HUES48 (cell line): Measurements from ENCODE around the gene DMC1.

Source experiments
- H3K27ac ChIP-seq: one replicate; pipeline ENCODE4 v1.7.0; 2013; ENCODE audit warnings: low read depth, low read length, inconsistent platforms
- H3K27me3 ChIP-seq: 2 replicates; pipeline ENCODE4 v1.6.1; 2013; ENCODE audit warnings: mild to moderate bottlenecking, low read length; ENCODE audit not compliant: control insufficient read depth, insufficient read depth
- H3K36me3 ChIP-seq: 2 replicates; pipeline ENCODE4 v1.6.1; 2013; ENCODE audit warnings: low read length; ENCODE audit not compliant: control insufficient read depth, insufficient read depth
- H3K4me1 ChIP-seq: 2 replicates; pipeline ENCODE4 v1.6.1; 2013; ENCODE audit warnings: mild to moderate bottlenecking, low read length; ENCODE audit not compliant: control insufficient read depth, insufficient read depth
- H3K4me3 ChIP-seq: 2 replicates; pipeline ENCODE4 v1.5.1; 2013; ENCODE audit warnings: mild to moderate bottlenecking, low read depth, low read length
- H3K9ac ChIP-seq: 2 replicates; pipeline ENCODE4 v1.6.1; 2013; ENCODE audit warnings: mild to moderate bottlenecking, low read depth, low read length, moderate library complexity
- H3K9me3 ChIP-seq: 2 replicates; pipeline ENCODE4 v1.6.1; 2013; ENCODE audit warnings: low read length; ENCODE audit not compliant: control insufficient read depth, insufficient read depth

Gene DMC1

DNA sequence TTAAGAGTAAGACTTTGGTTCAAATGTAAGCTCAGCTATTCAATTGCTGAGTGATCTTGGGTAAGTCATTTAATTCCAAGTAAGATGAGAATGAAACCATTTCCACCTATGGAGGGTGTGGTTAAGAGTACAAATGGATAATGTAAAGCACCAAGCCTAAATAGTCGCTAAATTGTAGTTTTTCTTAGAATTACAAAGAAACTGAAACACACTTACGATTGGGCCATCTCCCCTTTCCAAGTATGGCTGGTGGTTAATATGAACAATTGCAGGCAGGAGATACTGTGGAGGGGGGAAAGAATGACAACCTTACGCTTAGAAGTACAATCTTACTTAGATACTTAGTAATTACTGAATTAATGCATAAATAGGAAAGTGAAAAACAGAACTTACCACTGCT is 72.1 kb downstream of the DMC1 start:
- H3K36me3 ChIP-seq, result peaks cover 99% of the 10 kb centered on the region
- H3K4me1 ChIP-seq, result peaks cover 1% of the 10 kb centered on the region; the same call in 1 of the 2 replicates
- H3K27me3 ChIP-seq, result no peaks in the 10 kb centered on the region
- no peak overlapping the region for H3K9ac ChIP-seq
- H3K4me3 ChIP-seq, result no peak overlapping the region
- H3K9me3 ChIP-seq, result no peaks in the 10 kb centered on the region
- H3K27ac ChIP-seq, result no peak overlapping the region

DNA sequence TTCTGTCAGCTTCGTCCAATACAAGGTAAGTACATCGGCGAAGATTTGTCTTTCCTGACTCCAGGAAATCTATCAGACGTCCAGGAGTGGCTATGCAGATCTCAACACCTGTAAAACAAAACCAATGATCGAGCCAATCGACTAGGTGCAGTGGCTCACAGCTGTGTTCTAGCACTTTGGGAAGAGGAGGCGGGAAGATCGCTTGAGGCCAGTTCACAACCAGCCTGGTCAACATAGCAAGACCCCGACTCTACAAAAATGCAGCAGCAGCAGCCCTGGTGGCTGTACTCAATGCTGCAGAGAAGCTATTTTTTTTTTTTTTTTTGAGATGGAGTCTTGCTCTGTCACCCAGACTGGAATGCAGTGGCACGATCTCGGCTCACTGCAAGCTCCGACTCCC is 75.0 kb downstream of the DMC1 start:
- Histone ChIP-seq H3K4me1 (peaks cover 8% of the 10 kb centered on the region; the same call in 1 of the 2 replicates), H3K27me3 (no peaks in the 10 kb centered on the region), H3K4me3 (no peak overlapping the region), H3K9ac (no peak overlapping the region), H3K9me3 (no peaks in the 10 kb centered on the region), H3K27ac (no peak overlapping the region), H3K36me3 (peaks cover 99% of the 10 kb centered on the region)

DNA sequence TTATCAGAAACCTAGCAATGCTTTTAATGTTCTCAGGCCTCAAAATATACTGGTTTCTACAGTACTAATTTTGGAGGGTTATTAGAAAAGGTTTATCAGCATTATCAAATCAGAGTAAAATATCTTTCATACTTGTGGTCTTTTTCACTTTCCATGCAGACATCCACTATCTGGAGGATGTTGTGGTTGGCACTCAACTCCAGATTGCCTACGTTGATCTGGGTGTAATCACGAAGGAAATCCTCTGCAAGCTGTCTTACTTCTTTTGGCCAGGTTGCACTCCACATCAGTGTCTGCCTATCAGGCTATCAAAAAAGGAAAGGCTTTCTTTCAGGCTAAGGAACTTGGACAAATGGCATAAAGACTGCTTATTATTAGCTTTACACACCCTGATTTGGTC is 75.5 kb downstream of the DMC1 start:
- Histone ChIP-seq H3K27ac (no peak overlapping the region), H3K9me3 (no peaks in the 10 kb centered on the region), H3K27me3 (no peaks in the 10 kb centered on the region), H3K9ac (no peak overlapping the region), H3K36me3 (peaks cover 99% of the 10 kb centered on the region), H3K4me1 (peaks cover 12% of the 10 kb centered on the region; the same call in 1 of the 2 replicates), H3K4me3 (no peak overlapping the region)

DNA sequence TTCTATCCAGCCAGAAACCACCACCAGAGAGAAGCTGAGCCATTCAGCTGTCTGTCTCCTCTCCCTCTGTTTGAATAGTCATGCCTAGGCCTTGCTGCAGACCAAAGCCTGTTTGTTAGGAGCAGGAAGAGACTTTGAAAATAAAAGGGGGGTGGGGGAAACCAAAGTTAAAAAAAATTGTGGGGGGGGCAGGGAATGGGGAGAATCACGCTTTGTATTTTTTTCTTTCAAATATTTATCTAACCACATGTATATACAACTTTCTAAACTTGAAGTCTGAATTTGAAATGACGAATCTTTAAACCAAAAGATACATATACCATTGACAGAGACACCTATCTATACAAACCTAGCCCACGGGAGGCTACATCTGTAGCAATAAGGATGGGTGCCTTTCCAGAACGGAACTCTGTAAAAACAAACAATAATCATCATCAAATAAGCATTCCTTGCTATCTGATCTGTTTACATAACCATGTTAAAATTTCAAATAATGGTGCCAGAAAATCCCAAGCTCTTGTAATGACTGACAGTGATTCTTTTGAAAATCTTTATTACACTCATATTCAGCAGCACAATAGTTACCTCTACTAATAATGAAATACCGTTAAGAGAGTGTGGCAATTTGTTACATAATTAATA is 78.2 kb downstream of the DMC1 start:
- peaks cover 99% of the 10 kb centered on the region for H3K36me3 ChIP-seq
- H3K27ac ChIP-seq, result no peak overlapping the region

DNA sequence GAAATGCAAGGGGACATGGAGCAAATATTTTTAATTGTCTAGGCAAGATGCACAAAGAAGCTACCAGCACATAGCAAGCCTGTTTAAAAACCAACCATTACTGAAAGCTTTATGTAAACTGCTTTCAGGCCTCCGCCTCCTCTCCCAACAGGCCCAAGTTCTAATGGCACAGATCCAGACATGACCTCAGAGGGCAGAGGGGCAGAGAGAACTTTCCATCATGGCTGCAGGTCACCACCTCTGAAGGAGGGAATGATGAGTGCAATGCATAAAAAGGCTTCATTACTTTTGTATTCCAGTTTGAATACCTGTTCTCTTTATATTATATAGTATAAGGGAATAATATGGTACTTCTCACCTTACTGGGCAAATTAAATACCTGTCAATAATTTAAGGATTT is 79.1 kb downstream of the DMC1 start:
- peaks cover 15% of the 10 kb centered on the region; the same call in 1 of the 2 replicates for H3K4me1 ChIP-seq
- peak overlapping the region; percentile 23 for H3K27ac ChIP-seq

More for the DNA sequence above, 78.2 kb downstream of the DMC1 start:
- peaks cover 12% of the 10 kb centered on the region; the same call in 1 of the 2 replicates for H3K4me1 ChIP-seq
- H3K9ac ChIP-seq, result no peak overlapping the region
- no peaks in the 10 kb centered on the region for H3K9me3 ChIP-seq
- no peaks in the 10 kb centered on the region for H3K27me3 ChIP-seq
- H3K4me3 ChIP-seq, result no peak overlapping the region

DNA sequence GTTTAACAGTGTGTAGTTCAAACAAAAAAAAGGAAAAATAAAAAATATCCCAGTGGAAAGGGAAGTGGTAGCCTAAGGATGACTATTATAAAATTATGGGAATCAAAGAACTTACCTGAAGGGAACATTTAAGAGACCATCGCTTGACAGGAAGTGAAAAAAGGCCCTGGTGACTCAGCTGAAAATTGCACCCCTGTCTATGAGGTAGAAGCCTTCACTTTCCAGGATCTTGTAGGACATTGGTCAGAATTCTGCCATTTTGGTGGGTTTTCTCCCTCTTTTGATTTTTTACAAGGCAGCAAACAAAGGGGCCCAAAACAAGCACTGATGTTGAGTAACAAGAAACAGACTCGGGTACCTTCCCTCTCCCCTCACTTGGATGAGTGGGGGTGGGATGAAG is 79.5 kb downstream of the DMC1 start:
- peak overlapping the region; percentile 23 for H3K27ac ChIP-seq

More for the DNA sequence above, 79.1 kb downstream of the DMC1 start:
- Histone ChIP-seq H3K9me3 (no peaks in the 10 kb centered on the region), H3K9ac (no peak overlapping the region), H3K36me3 (peaks cover 99% of the 10 kb centered on the region), H3K27me3 (no peaks in the 10 kb centered on the region), H3K4me3 (no peak overlapping the region)

DNA sequence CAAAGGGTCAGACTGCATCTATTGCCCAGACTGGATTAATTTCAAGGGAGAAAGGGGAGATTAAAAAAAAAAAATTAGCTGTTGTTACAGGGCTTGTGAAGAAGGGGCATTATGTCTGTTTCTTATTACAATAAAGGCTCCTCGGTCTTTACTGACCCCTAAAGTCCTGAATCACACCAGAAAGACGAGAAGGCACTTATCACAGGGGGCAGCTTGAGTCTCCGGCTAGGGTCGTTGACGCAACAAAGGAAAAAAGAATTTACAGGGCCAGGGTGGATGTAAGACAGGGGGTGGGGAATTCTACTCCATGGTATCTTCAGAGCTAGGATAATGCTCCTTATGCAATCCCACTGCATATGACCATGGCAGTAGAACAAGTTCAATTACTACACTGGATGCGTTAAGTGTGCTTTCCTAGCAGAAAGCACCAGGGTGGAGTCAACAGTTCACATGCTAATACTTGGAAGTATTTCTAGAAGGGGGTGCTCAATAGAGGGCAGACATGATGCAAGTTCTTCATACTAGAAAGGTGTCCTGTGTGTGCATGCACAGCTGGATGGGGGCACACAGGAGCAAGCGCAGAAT is 80.3 kb downstream of the DMC1 start:
- Histone ChIP-seq H3K4me1 (peaks cover 16% of the 10 kb centered on the region; the same call in 1 of the 2 replicates), H3K36me3 (peaks cover 99% of the 10 kb centered on the region), H3K27ac (peak overlapping the region; percentile 23), H3K4me3 (no peak overlapping the region), H3K9ac (no peak overlapping the region), H3K27me3 (no peaks in the 10 kb centered on the region), H3K9me3 (no peaks in the 10 kb centered on the region)

More for the DNA sequence above, 79.5 kb downstream of the DMC1 start:
- Histone ChIP-seq H3K9ac (no peak overlapping the region), H3K27me3 (no peaks in the 10 kb centered on the region), H3K4me1 (peaks cover 16% of the 10 kb centered on the region; the same call in 1 of the 2 replicates), H3K36me3 (peaks cover 98% of the 10 kb centered on the region), H3K4me3 (no peak overlapping the region), H3K9me3 (no peaks in the 10 kb centered on the region)

DNA sequence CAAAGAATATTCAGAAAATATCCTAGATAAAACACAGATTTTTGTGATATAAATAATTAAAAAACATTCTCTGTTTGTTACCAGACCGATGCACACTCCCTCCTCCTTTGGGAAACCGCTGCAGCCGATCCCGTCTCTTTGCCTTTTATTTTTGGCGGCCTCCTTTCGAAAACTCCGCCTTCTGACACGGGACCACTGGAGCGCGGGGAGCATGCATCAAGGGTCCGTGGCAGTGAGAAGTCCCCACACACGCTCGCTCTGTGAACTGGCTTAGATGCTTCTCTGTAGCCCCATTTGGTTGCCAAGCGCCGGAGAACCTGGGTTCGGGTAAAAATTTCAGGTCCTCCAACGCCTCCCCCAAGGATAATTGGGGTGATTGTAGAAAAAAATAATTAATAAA is 80.8 kb downstream of the DMC1 start:
- Histone ChIP-seq H3K4me3 (no peak overlapping the region), H3K27me3 (no peaks in the 10 kb centered on the region), H3K27ac (no peak overlapping the region), H3K9ac (no peak overlapping the region), H3K9me3 (no peaks in the 10 kb centered on the region), H3K4me1 (peaks cover 16% of the 10 kb centered on the region; the same call in 1 of the 2 replicates), H3K36me3 (peaks cover 99% of the 10 kb centered on the region)

DNA sequence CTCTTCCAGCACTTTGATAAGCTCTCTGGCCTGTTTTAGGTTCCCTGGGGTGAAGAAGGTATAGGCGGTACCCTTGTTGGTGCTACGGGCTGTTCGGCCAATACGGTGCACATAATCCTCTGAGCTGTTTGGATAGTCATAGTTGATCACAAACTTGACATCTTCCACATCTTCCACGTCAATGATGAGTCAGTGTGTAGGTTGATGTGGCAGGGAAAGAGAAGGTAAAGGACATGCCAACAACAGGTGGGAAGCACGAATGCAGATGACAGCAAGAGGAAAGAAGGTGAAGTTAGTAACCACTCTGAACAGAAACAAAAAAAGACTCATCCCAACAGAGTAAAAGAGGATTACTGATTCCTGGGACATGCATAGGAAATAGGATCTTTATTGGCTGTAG is 82.0 kb downstream of the DMC1 start:
- H3K4me1 ChIP-seq, result peaks cover 16% of the 10 kb centered on the region; the same call in 1 of the 2 replicates
- H3K9ac ChIP-seq, result no peak overlapping the region
- H3K4me3 ChIP-seq, result no peak overlapping the region
- H3K27ac ChIP-seq, result no peak overlapping the region
- H3K9me3 ChIP-seq, result no peaks in the 10 kb centered on the region
- no peaks in the 10 kb centered on the region for H3K27me3 ChIP-seq
- peaks cover 99% of the 10 kb centered on the region for H3K36me3 ChIP-seq

DNA sequence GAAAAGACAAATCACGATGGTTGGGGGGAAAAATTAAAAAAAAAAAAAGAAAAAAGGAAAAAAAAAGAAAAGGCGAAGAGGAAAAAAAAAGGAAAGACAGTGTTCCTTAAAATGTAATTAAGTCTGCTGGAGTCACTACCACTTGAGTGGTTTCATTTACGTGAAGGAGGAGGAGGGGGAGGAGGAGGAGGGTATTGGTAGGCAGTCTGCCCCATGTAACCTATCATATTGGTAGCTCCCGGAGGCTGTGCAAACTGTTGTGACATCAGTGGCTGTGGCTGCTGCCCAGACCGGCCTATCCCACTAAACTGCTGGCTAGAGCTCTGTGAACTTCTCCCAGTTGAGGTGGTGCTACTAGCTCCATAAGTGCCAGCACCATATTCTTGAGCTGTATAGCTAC is 84.2 kb downstream of the DMC1 start:
- peaks cover 99% of the 10 kb centered on the region for H3K36me3 ChIP-seq
- H3K9me3 ChIP-seq, result no peaks in the 10 kb centered on the region
- no peak overlapping the region for H3K27ac ChIP-seq
- no peaks in the 10 kb centered on the region for H3K27me3 ChIP-seq
- no peak overlapping the region for H3K9ac ChIP-seq
- H3K4me3 ChIP-seq, result no peak overlapping the region
- peaks cover 13% of the 10 kb centered on the region; the same call in 1 of the 2 replicates for H3K4me1 ChIP-seq

DNA sequence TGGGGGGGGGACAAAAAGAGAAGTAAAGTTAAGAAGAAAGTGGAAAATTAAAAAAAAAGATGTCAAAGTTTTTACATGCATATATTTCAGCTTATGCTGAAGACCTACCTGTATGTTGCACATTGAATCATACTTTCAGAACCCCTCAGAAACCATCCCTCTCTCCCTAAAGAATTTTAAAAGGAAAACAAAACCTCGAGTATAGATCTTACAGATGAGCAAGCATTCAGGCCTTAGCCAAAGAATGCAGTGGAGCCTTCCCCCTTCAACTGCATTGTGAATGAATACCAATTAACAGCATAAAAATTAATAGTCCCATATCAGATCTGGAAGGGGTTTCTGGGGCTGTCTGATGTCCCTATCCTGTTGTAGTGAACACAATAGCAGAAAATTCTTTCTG is 85.7 kb downstream of the DMC1 start:
- no peak overlapping the region for H3K9ac ChIP-seq
- H3K36me3 ChIP-seq, result peaks cover 89% of the 10 kb centered on the region

More for the DNA sequence above, 85.7 kb downstream of the DMC1 start:
- Histone ChIP-seq H3K4me1 (peaks cover 4% of the 10 kb centered on the region; the same call in 1 of the 2 replicates), H3K9me3 (no peaks in the 10 kb centered on the region), H3K27me3 (no peaks in the 10 kb centered on the region), H3K4me3 (no peak overlapping the region), H3K27ac (peak overlapping the region; percentile 29)
